ENCODE data around the gene FNDC8.
"Not testable (repeated sequence)": the region's sequence is repeated elsewhere in the genome, so short reads cannot be mapped to it uniquely, and the experiment has no call there.

GRCh38 chr17:35151080-35151479, 29.7 kb downstream of the FNDC8 start:
- not testable (repeated sequence) for TF ChIP-seq CTCF (IDR thresholded peaks at IDR 0.05); POLR2AphosphoS5 (IDR thresholded peaks at IDR 0.05; ENCODE audit: low read depth, low read length); EP300 (IDR thresholded peaks at IDR 0.05; ENCODE audit: borderline replicate concordance in 1 of 2, low read depth in 1 of 2, low read length in 1 of 2); MAX (IDR thresholded peaks at IDR 0.05; ENCODE audit: low read depth); EZH2phosphoT487 (IDR thresholded peaks at IDR 0.05; ENCODE audit: borderline replicate concordance, low read depth); NFIC (IDR thresholded peaks at IDR 0.05; ENCODE audit: borderline replicate concordance); RFX5 (IDR thresholded peaks at IDR 0.05; ENCODE audit: low read length); GABPA (IDR thresholded peaks at IDR 0.05; ENCODE audit: low read depth)
- TF ChIP-seq, protein P1, sequence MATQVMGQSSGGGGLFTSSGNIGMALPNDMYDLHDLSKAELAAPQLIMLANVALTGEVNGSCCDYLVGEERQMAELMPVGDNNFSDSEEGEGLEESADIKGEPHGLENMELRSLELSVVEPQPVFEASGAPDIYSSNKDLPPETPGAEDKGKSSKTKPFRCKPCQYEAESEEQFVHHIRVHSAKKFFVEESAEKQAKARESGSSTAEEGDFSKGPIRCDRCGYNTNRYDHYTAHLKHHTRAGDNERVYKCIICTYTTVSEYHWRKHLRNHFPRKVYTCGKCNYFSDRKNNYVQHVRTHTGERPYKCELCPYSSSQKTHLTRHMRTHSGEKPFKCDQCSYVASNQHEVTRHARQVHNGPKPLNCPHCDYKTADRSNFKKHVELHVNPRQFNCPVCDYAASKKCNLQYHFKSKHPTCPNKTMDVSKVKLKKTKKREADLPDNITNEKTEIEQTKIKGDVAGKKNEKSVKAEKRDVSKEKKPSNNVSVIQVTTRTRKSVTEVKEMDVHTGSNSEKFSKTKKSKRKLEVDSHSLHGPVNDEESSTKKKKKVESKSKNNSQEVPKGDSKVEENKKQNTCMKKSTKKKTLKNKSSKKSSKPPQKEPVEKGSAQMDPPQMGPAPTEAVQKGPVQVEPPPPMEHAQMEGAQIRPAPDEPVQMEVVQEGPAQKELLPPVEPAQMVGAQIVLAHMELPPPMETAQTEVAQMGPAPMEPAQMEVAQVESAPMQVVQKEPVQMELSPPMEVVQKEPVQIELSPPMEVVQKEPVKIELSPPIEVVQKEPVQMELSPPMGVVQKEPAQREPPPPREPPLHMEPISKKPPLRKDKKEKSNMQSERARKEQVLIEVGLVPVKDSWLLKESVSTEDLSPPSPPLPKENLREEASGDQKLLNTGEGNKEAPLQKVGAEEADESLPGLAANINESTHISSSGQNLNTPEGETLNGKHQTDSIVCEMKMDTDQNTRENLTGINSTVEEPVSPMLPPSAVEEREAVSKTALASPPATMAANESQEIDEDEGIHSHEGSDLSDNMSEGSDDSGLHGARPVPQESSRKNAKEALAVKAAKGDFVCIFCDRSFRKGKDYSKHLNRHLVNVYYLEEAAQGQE (IDR thresholded peaks at IDR 0.05; ENCODE audit: low read depth, low read length), result not testable (repeated sequence)
